Activated CD8-positive, alpha-beta memory T cell treated with anti-CD3 and anti-CD28 coated beads for 36 hours (primary cell): Measurements from ENCODE around the gene MPPE1. TPM values are rescaled to one million over a fixed set of nuclear protein-coding genes. Genes with fewer than 3 reads are reported as not detected.
"Not testable (repeated sequence)": the region's sequence is repeated elsewhere in the genome, so short reads cannot be mapped to it uniquely, and the experiment has no call there.

Experiments used
- CTCF ChIA-PET: fragments of 350-600 bp; sonication (Branson Sonifier 250); formaldehyde crosslinking; loops from one replicate; lab custom pipeline; 2021; ENCODE audit warnings: antibody characterized with exemption; lab: Charles Lee
- POLR2A ChIA-PET: fragments of 350-600 bp; sonication (Branson Sonifier 250); formaldehyde crosslinking; loops from one replicate; lab custom pipeline; 2021; ENCODE audit warnings: antibody characterized with exemption; lab: Charles Lee
- total RNA-seq, 2 experiments: library from RNA; stranded (reverse); gene quantifications; one replicate each; pipeline ENCODE4 v1.2.3, GENCODE V29; 2021

MPPE1 gene
- total RNA-seq, 2 experiments from 2014 or later, result 29.8 to 30.8 TPM

GRCh38 chr18:11937874-11938478 is 29.9 kb upstream of the MPPE1 start:
- ChIA-PET POLR2A (interaction anchor here (1.1 kb wide), 1 partner anchor 42 kb away, joined by 3 read pairs; no protein-coding TSS in a partner anchor), CTCF (interaction anchor here (0.6 to 4.5 kb wide), 15 partner anchors 9 to 301 kb away, joined by 3 to 59 read pairs (median 4); partner anchors contain the start of gene MPPE1)

- CTCF ChIA-PET, result interaction anchor here (0.7 to 1.1 kb wide), 3 partner anchors 63 to 201 kb away, joined by 3 to 5 read pairs (median 4); no protein-coding TSS in a partner anchor
- POLR2A ChIA-PET, result no interaction called here
Measured at GRCh38 chr18:11932393-11932792, 24.3 kb upstream of the MPPE1 start.

GRCh38 chr18:11927497-11927896 is 19.4 kb upstream of the MPPE1 start:
- POLR2A ChIA-PET, result no interaction called here
- CTCF ChIA-PET, result interaction anchor here (1.0 kb wide), 1 partner anchor 111 kb away, joined by 5 read pairs; no protein-coding TSS in a partner anchor

GRCh38 chr18:11925800-11926481 is 17.8 kb upstream of the MPPE1 start:
- ChIA-PET CTCF (interaction anchor here (0.6 kb wide), 1 partner anchor 31 kb away, joined by 3 read pairs; no protein-coding TSS in a partner anchor), POLR2A (no interaction called here)

- CTCF ChIA-PET, result no interaction called here
- POLR2A ChIA-PET, result no interaction called here
Measured at GRCh38 chr18:11923450-11923849, 15.3 kb upstream of the MPPE1 start.

GRCh38 chr18:11919522-11919921 is 11.4 kb upstream of the MPPE1 start:
- POLR2A ChIA-PET, CTCF ChIA-PET: not testable (repeated sequence)

- CTCF ChIA-PET, result not testable (repeated sequence)
Measured at GRCh38 chr18:11916880-11917279, 8.8 kb upstream of the MPPE1 start.

GRCh38 chr18:11909591-11910026 is 1.5 kb upstream of the MPPE1 start:
- CTCF ChIA-PET, result no interaction called here
- POLR2A ChIA-PET, result no interaction called here

More at GRCh38 chr18:11916880-11917279, 8.8 kb upstream of the MPPE1 start:
- POLR2A ChIA-PET, result not testable (repeated sequence)

- POLR2A ChIA-PET, result interaction anchor here (0.6 to 1.2 kb wide), 3 partner anchors 57 to 71 kb away, joined by 3 to 5 read pairs (median 4); no protein-coding TSS in a partner anchor
- CTCF ChIA-PET, result interaction anchor here (1.2 kb wide), 1 partner anchor 29 kb away, joined by 4 read pairs; no protein-coding TSS in a partner anchor
Measured at GRCh38 chr18:11909061-11909455, 941 bp upstream of the MPPE1 start.

- ChIA-PET CTCF (no interaction called here), POLR2A (no interaction called here)
Measured at GRCh38 chr18:11906926-11907874, 917 bp downstream of the MPPE1 start.

GRCh38 chr18:11906176-11906575 is 1.9 kb downstream of the MPPE1 start:
- CTCF ChIA-PET, result no interaction called here

GRCh38 chr18:11905613-11906012 is 2.5 kb downstream of the MPPE1 start:
- POLR2A ChIA-PET, result no interaction called here
- CTCF ChIA-PET, result no interaction called here

More at GRCh38 chr18:11906176-11906575, 1.9 kb downstream of the MPPE1 start:
- POLR2A ChIA-PET, result no interaction called here

GRCh38 chr18:11902522-11903292 is 5.4 kb downstream of the MPPE1 start:
- ChIA-PET CTCF (no interaction called here), POLR2A (no interaction called here)

- ChIA-PET POLR2A (no interaction called here), CTCF (no interaction called here)
Measured at GRCh38 chr18:11901826-11902438, 6.2 kb downstream of the MPPE1 start.

GRCh38 chr18:11899063-11899462 is 9.1 kb downstream of the MPPE1 start:
- CTCF ChIA-PET, result no interaction called here
- POLR2A ChIA-PET, result no interaction called here

- ChIA-PET POLR2A (no interaction called here), CTCF (no interaction called here)
Measured at GRCh38 chr18:11897781-11898180, 10.3 kb downstream of the MPPE1 start.

- POLR2A ChIA-PET, CTCF ChIA-PET: not testable (repeated sequence)
Measured at GRCh38 chr18:11892438-11892837, 15.7 kb downstream of the MPPE1 start.

GRCh38 chr18:11891737-11892136 is 16.4 kb downstream of the MPPE1 start:
- ChIA-PET CTCF (no interaction called here), POLR2A (no interaction called here)
